ENCODE measurements around the gene CHPF2.

DNA sequence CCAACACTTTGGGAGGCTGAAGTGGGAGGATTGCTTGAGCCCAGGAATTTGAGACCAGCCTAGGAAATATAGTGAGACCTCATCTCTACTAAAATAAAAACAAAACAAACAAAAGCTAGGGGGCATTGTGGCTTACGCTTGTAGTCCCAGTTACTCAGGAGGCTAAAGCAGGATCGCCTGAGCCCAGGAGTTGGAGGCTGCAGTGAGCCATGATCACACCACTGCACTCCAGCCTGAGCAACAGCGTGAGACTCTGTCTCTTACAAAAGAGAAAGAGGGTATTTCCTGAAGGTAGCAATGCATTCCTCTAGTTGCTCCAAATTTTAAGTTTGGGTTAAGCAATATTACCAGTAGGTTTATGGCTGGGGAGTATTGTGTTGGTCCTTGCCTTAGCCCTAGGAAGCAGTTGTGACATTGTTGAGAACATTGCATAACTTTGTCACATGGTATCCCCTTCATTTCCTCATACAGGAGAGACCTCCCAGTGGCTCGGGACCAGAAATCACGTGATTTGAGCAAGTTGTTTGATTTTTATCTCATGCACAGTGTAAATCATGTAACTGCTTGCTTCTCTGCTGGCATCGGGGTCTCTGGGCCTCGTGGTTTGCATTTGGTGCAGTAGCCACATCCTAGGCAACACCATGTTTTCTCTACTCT lies 39.5 kb downstream of the CHPF2 start:
- TF ChIP-seq ZNF274 (IDR thresholded peaks at IDR 0.05; ENCODE audit: low read depth, low read length) = no peak
- TF ChIP-seq SUZ12 (IDR thresholded peaks at IDR 0.05; ENCODE audit: extremely low read depth, insufficient read depth, insufficient read length) = no peak
